ENCODE data around the gene DYDC2.

GRCh38 chr10:80394358-80394916, 37.9 kb downstream of the DYDC2 start:
- TF ChIP-seq CTCF (conservative IDR thresholded peaks at IDR 0.05; ENCODE audit: low read length) = no peak
- no peak for TF ChIP-seq EZH2phosphoT487 (IDR thresholded peaks at IDR 0.05; ENCODE audit: borderline replicate concordance, low read depth, low read length)
